Measurements from ENCODE around the gene ABCB6. TPM values are rescaled to one million over a fixed set of nuclear protein-coding genes. Genes with fewer than 3 reads are reported as not detected.
"Not testable (repeated sequence)": the region's sequence is repeated elsewhere in the genome, so short reads cannot be mapped to it uniquely, and the experiment has no call there.

ABCB6 gene
- total RNA-seq, 2 donors from 2014 or later, result 2.6 to 6.6 TPM

DNA sequence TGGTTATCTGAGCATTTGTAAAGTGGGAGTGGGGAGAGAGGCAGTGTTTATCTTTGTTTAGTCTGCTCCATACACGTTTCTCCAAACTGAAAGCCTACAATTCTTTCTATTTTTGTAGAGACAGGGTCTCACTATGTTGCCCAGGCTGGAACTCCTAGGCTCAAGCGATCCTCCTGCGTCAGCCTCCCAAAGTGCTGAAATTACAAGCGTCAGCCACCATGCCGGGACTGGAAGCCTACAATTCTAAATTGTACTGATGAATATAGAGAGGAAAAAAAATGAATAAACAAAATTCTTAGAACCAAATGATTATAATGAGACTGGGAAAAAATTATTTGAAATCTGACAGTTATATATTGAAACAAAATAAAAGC, 13.6 kb downstream of the ABCB6 start:
- ATAC-seq (no peak), DNase-seq (no peak)
- Mint-ChIP-seq H3K4me1 (peaks cover 18% of the 10 kb centered on the region), H3K27ac (no peak overlapping the region), H3K27me3 (peaks cover 8% of the 10 kb centered on the region), H3K4me3 (no peak overlapping the region), H3K36me3 (ENCODE audit: low read depth) (no peaks in the 10 kb centered on the region)
- H3K9me3 ChIP-seq (ENCODE audit: control insufficient read depth, low read length, poor library complexity, severe bottlenecking), result no peaks in the 10 kb centered on the region

DNA sequence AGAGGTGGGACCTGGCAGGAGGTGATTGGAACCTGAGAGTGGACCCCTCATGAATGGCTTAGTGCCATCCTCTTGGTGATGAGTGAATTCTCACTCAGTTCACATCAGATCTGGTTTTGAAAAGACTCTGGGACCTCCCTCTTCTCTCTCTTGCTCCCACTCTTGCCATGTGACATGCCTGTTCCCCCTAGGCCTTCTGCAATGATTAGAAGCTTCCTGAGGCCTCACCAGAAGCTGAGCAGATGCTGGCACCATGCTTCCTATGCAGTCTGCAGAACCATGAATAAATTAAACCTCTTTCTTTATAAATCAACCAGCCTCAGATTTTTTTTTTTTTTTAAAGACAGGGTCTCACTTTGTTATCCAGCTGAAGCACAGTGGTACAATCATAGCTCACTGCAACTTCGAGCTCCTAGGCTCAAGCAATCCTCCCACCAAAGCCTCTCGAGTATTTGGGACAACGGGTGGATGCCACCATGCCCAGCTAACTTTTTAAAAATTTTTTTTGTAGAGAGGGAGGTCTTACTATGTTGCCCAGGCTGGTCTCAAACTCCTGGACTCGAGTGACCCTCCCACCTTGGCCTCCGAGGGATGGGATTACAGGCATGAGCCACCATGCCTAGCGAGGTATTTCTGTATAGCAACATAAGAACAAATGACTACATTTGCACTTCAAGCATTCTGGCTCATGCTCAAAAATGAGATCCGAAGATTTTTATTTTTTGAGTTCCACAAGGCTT, 14.2 kb downstream of the ABCB6 start:
- DNase-seq (no peak), ATAC-seq (no peak)
- peaks cover 10% of the 10 kb centered on the region for H3K27me3 Mint-ChIP-seq
- no peak overlapping the region for H3K4me3 Mint-ChIP-seq
- H3K36me3 Mint-ChIP-seq (ENCODE audit: low read depth), result no peaks in the 10 kb centered on the region
- H3K9me3 ChIP-seq (ENCODE audit: control insufficient read depth, low read length, poor library complexity, severe bottlenecking), result no peaks in the 10 kb centered on the region
- H3K4me1 Mint-ChIP-seq, result peaks cover 18% of the 10 kb centered on the region
- no peak overlapping the region for H3K27ac Mint-ChIP-seq

DNA sequence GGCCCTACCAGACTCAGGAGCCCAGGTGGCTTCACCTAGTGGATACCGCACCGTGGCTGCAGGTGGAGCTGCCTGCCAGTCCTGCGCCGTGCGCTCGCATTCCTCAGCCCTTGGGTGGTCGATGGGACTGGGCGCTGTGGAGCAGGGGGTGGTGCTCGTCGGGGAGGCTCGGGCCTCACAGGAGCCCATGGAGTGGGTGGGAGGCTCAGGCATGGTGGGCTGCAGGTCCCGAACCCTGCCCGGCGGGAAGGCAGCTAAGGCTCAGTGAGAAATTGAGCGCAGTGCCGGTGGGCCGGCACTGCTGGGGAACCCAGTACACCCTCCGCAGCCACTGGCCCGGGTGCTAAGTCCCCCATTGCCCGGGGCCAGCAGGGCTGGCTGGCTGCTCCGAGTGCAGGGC, 17.4 kb downstream of the ABCB6 start:
- H3K4me1 Mint-ChIP-seq; DNase-seq; ATAC-seq; H3K27ac Mint-ChIP-seq; H3K36me3 Mint-ChIP-seq (ENCODE audit: low read depth); H3K9me3 ChIP-seq (ENCODE audit: control insufficient read depth, low read length, poor library complexity, severe bottlenecking); H3K4me3 Mint-ChIP-seq: not testable (repeated sequence)
- peaks cover 21% of the 10 kb centered on the region for H3K27me3 Mint-ChIP-seq

DNA sequence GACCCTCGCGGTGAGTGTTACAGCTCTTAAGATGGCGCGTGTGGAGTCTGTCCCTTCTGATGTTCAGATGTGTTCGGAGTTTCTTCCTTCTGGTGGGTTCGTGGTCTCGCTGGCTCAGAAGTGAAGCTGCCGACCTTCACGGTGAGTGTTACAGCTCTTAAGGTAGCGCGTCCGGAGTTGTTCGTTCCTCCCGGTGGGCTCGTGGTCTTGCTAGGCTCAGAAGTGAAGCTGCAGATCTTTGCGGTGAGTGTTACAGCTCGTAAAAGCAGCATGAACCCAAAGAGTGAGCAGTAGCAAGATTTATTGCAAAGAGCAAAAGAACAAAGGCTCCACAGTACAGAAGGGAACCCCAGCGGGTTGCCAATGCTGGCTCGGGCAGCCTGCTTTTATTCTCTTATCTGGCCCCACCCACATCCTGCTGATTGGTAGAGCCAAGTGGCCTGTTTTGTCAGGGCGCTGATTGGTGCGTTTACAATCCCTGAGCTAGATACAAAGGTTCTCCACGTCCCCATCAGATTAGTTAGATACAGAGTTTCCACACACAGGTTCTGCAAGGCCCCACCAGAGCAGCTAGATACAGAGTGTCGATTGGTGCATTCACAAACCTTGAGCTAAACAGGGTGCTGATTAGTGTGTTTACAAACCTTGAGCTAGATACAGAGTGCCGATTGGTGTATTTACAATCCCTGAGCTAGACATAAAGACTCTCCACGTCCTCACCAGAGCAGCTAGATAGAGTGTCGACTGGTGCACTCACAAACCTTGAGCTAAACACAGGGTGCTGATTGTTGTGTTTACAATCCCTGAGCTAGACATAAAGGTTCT, 18.0 kb downstream of the ABCB6 start:
- Mint-ChIP-seq H3K4me3 (peak overlapping the region; percentile 65), H3K27me3 (peaks cover 21% of the 10 kb centered on the region)
- not testable (repeated sequence) for H3K4me1 Mint-ChIP-seq; H3K36me3 Mint-ChIP-seq (ENCODE audit: low read depth); H3K9me3 ChIP-seq (ENCODE audit: control insufficient read depth, low read length, poor library complexity, severe bottlenecking); ATAC-seq; DNase-seq; H3K27ac Mint-ChIP-seq

DNA sequence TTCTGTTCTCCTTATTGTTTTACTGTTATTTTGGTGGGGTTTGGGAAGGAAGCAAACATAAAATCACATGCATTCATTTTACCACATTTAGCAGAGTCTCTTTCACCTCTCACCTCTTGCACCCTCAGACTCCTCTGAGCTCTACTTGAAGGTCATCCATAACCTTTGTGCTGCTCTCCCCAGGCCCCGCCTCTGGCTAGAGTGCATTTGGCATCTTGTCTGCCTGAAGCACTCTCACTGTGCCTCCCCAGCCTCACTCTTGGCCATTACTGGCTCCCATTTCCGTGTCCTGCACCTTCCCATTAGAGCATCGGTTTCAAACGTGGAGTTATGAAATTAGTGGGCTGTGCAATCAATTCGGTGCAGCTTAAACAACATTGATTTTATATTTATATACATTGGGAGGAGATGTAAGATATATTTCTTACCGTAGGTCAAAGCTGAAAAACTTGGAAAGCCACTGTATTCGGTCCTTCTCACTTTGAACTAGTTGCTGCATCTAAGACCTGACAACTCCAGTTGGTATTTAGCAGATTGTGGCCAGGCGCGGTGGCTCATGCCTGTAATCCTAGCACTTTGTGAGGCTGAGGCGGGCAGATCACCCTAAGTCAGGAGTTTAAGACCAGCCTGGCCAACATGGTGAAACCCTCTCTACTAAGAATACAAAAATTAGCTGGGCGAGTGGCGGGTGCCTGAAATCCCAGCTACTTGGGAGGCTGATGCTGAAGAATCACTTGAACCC, 19.1 kb downstream of the ABCB6 start:
- Mint-ChIP-seq H3K4me1 (peaks cover 6% of the 10 kb centered on the region), H3K4me3 (no peak overlapping the region), H3K27ac (no peak overlapping the region), H3K27me3 (peaks cover 21% of the 10 kb centered on the region), H3K36me3 (ENCODE audit: low read depth) (peaks cover 3% of the 10 kb centered on the region)
- no peaks in the 10 kb centered on the region for H3K9me3 ChIP-seq (ENCODE audit: control insufficient read depth, low read length, poor library complexity, severe bottlenecking)
- no peak for ATAC-seq
- no peak for DNase-seq

DNA sequence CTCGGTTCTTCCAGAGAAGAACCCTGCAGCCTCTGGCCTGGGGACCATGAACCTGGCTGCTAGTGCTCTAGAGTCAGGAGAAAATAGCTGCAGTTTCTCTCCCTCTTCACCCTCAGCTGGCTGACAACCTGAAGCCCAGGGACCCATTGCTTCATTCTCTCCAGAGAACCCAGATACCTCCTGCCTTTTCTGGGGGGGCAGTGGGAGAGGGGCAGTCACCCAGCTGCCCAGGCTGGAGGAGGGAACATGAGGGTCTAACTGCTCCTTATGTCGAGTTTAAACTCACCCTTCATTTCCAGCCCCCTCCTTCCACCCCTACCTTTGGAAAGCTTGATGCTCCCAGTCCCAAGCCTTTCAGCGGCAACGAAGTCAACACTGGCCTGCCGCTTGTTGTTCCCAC, 19.8 kb downstream of the ABCB6 start:
- DNase-seq (no peak), ATAC-seq (no peak)
- peaks cover 3% of the 10 kb centered on the region for H3K36me3 Mint-ChIP-seq (ENCODE audit: low read depth)
- no peak overlapping the region for H3K27ac Mint-ChIP-seq
- peaks cover 21% of the 10 kb centered on the region for H3K27me3 Mint-ChIP-seq
- H3K4me1 Mint-ChIP-seq, result peaks cover 6% of the 10 kb centered on the region
- H3K9me3 ChIP-seq (ENCODE audit: control insufficient read depth, low read length, poor library complexity, severe bottlenecking), result no peaks in the 10 kb centered on the region
- H3K4me3 Mint-ChIP-seq, result no peak overlapping the region

DNA sequence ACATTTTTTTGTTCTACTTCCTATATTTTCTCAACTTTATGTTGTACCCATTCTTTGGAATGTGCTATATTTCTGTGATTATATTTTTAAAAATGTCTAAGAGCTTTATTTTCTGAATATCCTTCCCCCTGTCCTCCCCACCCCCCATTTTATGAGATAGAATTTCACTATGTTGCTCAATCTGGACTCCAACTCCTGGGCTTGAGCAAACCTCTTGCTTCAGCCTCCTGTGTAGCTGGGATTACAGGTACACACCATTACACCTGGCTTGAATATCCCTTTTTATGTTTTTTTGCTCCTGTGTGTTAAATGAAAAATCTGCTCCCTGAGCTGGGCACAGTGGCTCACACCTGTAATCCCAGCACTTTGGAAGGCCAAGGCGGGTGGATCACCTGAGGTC, 21.4 kb downstream of the ABCB6 start:
- peaks cover 6% of the 10 kb centered on the region for H3K4me1 Mint-ChIP-seq
- H3K4me3 Mint-ChIP-seq, result no peak overlapping the region
- no peaks in the 10 kb centered on the region for H3K9me3 ChIP-seq (ENCODE audit: control insufficient read depth, low read length, poor library complexity, severe bottlenecking)
- ATAC-seq, result no peak
- DNase-seq, result no peak
- H3K36me3 Mint-ChIP-seq (ENCODE audit: low read depth), result peaks cover 3% of the 10 kb centered on the region
- H3K27me3 Mint-ChIP-seq, result peaks cover 21% of the 10 kb centered on the region
- no peak overlapping the region for H3K27ac Mint-ChIP-seq

DNA sequence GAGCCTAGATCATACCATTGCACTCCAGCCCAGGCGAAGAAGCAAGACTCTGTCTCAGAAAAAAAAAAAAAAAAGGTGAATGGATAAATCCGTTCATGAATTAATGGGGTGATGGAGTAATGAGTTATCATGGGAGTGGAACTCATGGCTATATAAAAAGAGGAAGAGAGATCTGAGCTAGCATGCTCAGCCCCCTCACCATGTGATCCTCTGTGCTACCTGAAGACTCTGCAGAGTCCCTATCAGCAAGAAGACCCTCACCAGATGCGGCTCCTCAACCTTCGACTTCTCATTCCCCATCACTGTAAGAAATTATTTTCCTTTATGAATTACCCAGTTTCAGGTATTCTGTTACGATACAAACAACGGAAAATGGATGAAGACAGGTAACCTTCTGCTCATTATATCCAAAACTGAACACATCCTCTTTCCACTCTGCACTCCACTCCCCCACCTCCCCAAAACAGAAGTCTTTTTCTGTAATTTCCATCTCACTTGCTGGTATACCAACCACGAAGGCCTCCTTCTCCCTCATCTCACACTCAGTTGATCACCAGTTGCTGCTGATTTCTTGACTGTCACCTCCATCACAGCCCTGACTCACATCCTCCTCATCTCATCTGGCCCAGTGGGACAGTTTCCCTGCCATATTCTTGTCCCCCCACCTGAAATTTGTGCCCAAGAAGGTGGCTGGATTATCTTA, 31.9 kb downstream of the ABCB6 start:
- Mint-ChIP-seq H3K4me1 (peaks cover 15% of the 10 kb centered on the region), H3K36me3 (ENCODE audit: low read depth) (peaks cover 2% of the 10 kb centered on the region), H3K27ac (peak overlapping the region; percentile 37), H3K27me3 (no peaks in the 10 kb centered on the region), H3K4me3 (no peak overlapping the region)
- DNase-seq (no peak), ATAC-seq (no peak)
- H3K9me3 ChIP-seq (ENCODE audit: control insufficient read depth, low read length, poor library complexity, severe bottlenecking), result no peaks in the 10 kb centered on the region

DNA sequence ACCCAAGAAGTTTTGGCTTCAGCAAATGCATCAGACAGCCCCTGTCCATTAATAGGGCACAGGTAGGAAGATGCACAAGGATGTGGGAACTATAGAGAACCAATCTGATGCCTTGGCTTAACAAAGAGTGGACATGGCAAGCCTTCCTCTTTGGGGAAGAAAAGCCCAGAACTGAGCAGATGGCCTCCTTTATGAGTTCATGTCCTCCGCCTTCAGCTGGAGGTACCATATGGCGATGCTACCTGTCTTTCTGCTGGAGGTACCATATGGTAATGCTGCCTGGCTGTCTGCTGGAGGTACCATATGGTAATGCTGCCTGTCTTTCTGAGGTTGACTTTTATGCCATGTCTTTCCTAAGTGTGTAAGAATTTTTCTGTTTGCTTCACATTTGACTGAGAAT, 34.6 kb downstream of the ABCB6 start:
- ATAC-seq (no peak), DNase-seq (no peak)
- peaks cover 2% of the 10 kb centered on the region for H3K36me3 Mint-ChIP-seq (ENCODE audit: low read depth)
- H3K9me3 ChIP-seq (ENCODE audit: control insufficient read depth, low read length, poor library complexity, severe bottlenecking), result no peaks in the 10 kb centered on the region
- no peaks in the 10 kb centered on the region for H3K27me3 Mint-ChIP-seq
- H3K4me3 Mint-ChIP-seq, result no peak overlapping the region
- H3K4me1 Mint-ChIP-seq, result peaks cover 32% of the 10 kb centered on the region
- peak overlapping the region; percentile 9 for H3K27ac Mint-ChIP-seq

DNA sequence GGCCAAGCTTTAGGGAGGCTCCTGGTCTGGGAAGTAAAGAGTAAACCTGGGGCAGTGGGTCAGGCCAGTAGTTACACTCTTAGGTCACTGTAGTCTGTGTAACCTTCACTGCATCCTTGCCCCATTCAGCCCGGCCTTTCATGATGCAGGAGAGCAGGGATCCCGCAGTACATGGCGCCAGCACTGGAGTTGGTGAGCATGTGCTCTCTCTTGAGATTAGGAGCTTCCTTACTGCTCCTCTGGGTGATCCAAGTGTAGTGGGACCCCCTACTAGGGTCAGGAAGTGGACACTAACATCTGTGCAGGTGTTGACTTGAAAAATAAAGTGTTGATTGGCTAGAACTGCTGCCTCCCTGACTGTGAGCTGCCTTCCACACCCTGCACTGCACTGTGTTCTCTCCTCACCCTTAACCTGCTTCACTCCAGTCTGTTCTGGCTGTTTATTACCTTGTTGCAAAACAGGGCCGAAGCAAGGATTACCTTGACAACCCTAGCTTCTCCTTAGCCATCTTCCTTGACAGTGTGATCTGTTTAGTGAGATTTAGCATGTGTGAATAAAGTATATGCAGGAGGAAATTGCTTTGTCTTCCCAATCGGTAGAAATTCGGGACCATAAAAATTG, 35.5 kb downstream of the ABCB6 start:
- peaks cover 36% of the 10 kb centered on the region for H3K4me1 Mint-ChIP-seq
- H3K27ac Mint-ChIP-seq, result peak overlapping the region; percentile 74
- ATAC-seq (no peak), DNase-seq (no peak)
- H3K9me3 ChIP-seq (ENCODE audit: control insufficient read depth, low read length, poor library complexity, severe bottlenecking), result no peaks in the 10 kb centered on the region
- peak overlapping the region; percentile 39 for H3K4me3 Mint-ChIP-seq
- no peaks in the 10 kb centered on the region for H3K27me3 Mint-ChIP-seq
- peaks cover 2% of the 10 kb centered on the region for H3K36me3 Mint-ChIP-seq (ENCODE audit: low read depth)

DNA sequence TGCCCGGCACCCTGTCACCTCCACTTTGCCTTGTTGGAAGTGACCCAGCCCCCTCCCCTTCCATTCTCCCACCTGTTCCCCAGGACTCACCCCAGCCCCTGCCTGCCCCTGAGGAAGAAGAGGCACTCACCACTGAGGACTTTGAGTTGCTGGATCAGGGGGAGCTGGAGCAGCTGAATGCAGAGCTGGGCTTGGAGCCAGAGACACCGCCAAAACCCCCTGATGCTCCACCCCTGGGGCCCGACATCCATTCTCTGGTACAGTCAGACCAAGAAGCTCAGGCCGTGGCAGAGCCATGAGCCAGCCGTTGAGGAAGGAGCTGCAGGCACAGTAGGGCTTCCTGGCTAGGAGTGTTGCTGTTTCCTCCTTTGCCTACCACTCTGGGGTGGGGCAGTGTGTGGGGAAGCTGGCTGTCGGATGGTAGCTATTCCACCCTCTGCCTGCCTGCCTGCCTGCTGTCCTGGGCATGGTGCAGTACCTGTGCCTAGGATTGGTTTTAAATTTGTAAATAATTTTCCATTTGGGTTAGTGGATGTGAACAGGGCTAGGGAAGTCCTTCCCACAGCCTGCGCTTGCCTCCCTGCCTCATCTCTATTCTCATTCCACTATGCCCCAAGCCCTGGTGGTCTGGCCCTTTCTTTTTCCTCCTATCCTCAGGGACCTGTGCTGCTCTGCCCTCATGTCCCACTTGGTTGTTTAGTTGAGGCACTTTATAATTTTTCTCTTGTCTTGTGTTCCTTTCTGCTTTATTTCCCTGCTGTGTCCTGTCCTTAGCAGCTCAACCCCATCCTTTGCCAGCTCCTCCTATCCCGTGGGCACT, 36.2 kb downstream of the ABCB6 start:
- H3K4me3 Mint-ChIP-seq, result peak overlapping the region; percentile 39
- no peaks in the 10 kb centered on the region for H3K27me3 Mint-ChIP-seq
- H3K9me3 ChIP-seq (ENCODE audit: control insufficient read depth, low read length, poor library complexity, severe bottlenecking), result no peaks in the 10 kb centered on the region
- H3K27ac Mint-ChIP-seq, result peak overlapping the region; percentile 76
- ATAC-seq (no peak), DNase-seq (no peak)
- H3K4me1 Mint-ChIP-seq, result peaks cover 38% of the 10 kb centered on the region
- peaks cover 2% of the 10 kb centered on the region for H3K36me3 Mint-ChIP-seq (ENCODE audit: low read depth)

DNA sequence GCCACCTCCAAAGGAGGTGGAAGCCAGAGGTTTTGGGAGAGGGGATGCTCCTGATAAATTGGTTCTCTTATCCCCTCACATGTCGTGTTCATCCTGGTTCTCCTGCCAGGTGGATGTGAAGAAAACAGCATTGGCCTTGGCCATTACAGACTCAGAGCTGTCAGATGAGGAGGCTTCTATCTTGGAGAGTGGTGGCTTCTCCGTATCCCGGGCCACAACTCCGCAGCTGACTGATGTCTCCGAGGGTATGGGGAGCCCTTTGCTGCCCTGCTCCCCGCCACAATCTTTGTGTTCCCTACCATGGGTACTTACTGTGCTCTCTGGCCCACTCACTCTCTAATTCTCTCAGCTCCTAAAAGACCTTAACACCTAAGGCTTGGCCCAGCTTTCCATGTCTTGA, 37.2 kb downstream of the ABCB6 start:
- ATAC-seq (no peak), DNase-seq (no peak)
- Mint-ChIP-seq H3K4me3 (no peak overlapping the region), H3K4me1 (peaks cover 41% of the 10 kb centered on the region), H3K27me3 (no peaks in the 10 kb centered on the region), H3K36me3 (ENCODE audit: low read depth) (peaks cover 2% of the 10 kb centered on the region), H3K27ac (peak overlapping the region; percentile 76)
- no peaks in the 10 kb centered on the region for H3K9me3 ChIP-seq (ENCODE audit: control insufficient read depth, low read length, poor library complexity, severe bottlenecking)

Data from T-helper 17 cell (primary cell).